Activated CD4-positive, alpha-beta T cell treated with anti-CD3 and anti-CD28 coated beads, Interleukin-2, amount 10 ng/mL, durations not matched to agents 7 days and 5 days (primary cell): Measurements from ENCODE around the gene SYCP2. TPM values are rescaled to one million over a fixed set of nuclear protein-coding genes. Genes with fewer than 3 reads are reported as not detected.

Source experiments
- CTCF ChIA-PET: fragments of 350-600 bp; sonication (Branson Sonifier 250); formaldehyde crosslinking; loops from one replicate; lab custom pipeline; 2021; ENCODE audit warnings: antibody characterized with exemption; lab: Charles Lee
- POLR2A ChIA-PET: fragments of 350-600 bp; sonication (Branson Sonifier 250); formaldehyde crosslinking; loops from one replicate; lab custom pipeline; 2021; ENCODE audit warnings: antibody characterized with exemption; lab: Charles Lee
- DNase-seq: peaks from one replicate; pipeline ENCODE4 v3.0.0-alpha.2; 2020
- H3K27ac Mint-ChIP-seq: one replicate; pipeline ENCODE4 v1.8.0; 2021; ENCODE audit warnings: mild to moderate bottlenecking, moderate library complexity, mixed read lengths
- H3K27me3 Mint-ChIP-seq: one replicate; pipeline ENCODE4 v1.8.0; 2021; ENCODE audit warnings: mixed read lengths
- H3K36me3 Mint-ChIP-seq: one replicate; pipeline ENCODE4 v1.8.0; 2021; ENCODE audit warnings: low read depth, mixed read lengths
- H3K4me1 Mint-ChIP-seq: one replicate; pipeline ENCODE4 v1.8.0; 2021; ENCODE audit warnings: mixed read lengths
- H3K4me3 Mint-ChIP-seq: one replicate; pipeline ENCODE4 v1.8.0; 2021; ENCODE audit warnings: mild to moderate bottlenecking, moderate library complexity, mixed read lengths
- H3K9me3 Mint-ChIP-seq: one replicate; pipeline ENCODE4 v1.8.0; 2021; ENCODE audit warnings: mixed read lengths
- total RNA-seq, 2 experiments: library from RNA; stranded (reverse); gene quantifications; one replicate each; pipeline ENCODE4 v1.2.3, GENCODE V29; 2021

Gene SYCP2
- total RNA-seq, 2 experiments from 2014 or later = 7.6 to 9.1 TPM

DNA sequence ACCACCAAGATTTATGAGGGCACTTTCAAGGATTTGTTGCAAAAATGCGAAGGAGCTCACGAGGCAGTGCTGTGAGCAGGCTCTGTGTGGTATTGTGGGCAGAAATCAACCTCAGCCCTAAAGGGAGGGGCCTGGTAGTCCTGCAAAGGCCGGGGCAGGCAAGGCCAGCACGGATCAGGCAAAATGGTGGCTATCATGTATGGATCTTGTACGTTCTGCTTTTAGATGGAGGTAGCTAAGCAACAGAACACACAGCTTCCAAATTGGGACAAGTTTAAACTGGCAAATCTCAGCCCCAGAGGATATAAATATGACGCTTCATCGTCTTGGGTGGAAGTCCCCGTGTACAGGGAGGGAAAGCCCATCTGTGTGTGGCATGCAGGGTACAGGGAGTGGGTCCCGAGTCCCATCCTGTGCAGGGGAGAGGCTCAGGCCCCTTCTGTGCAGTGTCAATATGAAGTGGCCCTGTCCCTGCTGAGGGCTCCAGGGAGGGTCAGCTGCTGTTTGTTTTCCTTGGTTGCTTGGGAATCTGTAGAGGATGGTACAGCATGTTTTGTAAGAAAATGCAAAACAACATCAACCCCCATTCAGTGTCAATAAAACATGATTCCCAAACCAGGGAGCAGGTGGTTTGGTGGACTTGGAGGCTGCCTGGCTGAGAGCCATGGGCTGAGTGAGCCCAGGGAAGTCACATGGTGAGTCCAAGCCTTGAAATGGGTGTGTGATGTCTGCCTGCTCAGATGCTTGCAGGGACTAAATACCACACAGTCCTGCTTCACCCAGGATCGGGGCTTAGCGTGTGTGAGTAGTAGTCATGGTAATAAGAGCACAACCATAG lies 113.0 kb downstream of the SYCP2 start:
- CTCF ChIA-PET = interaction anchor here (0.6 kb wide), 2 partner anchors 19 kb away, joined by 3 read pairs; no protein-coding TSS in a partner anchor
- no peaks in the 10 kb centered on the region for H3K9me3 Mint-ChIP-seq
- no peaks in the 10 kb centered on the region for H3K4me1 Mint-ChIP-seq
- H3K27me3 Mint-ChIP-seq = no peaks in the 10 kb centered on the region
- H3K27ac Mint-ChIP-seq = no peak overlapping the region
- peak; percentile 3 for DNase-seq
- POLR2A ChIA-PET = no interaction called here
- H3K36me3 Mint-ChIP-seq = no peaks in the 10 kb centered on the region
- no peak overlapping the region for H3K4me3 Mint-ChIP-seq

- Mint-ChIP-seq H3K4me3 (no peak overlapping the region), H3K36me3 (no peaks in the 10 kb centered on the region), H3K9me3 (no peaks in the 10 kb centered on the region), H3K27me3 (no peaks in the 10 kb centered on the region), H3K4me1 (no peaks in the 10 kb centered on the region), H3K27ac (no peak overlapping the region)
- peak; percentile 3 for DNase-seq
- ChIA-PET POLR2A (no interaction called here), CTCF (interaction anchor here (0.6 kb wide), 2 partner anchors 20 kb away, joined by 3 read pairs; no protein-coding TSS in a partner anchor)
Observed at GRCh38 chr20:59819496-59820203, 113.8 kb downstream of the SYCP2 start.

- H3K27me3 Mint-ChIP-seq = no peaks in the 10 kb centered on the region
- ChIA-PET POLR2A (no interaction called here), CTCF (no interaction called here)
- H3K4me3 Mint-ChIP-seq = no peak overlapping the region
- H3K36me3 Mint-ChIP-seq = no peaks in the 10 kb centered on the region
- H3K4me1 Mint-ChIP-seq = no peaks in the 10 kb centered on the region
- DNase-seq = peak; percentile 1
- H3K9me3 Mint-ChIP-seq = no peaks in the 10 kb centered on the region
- H3K27ac Mint-ChIP-seq = no peak overlapping the region
Observed at GRCh38 chr20:59818911-59819310, 114.5 kb downstream of the SYCP2 start.

DNA sequence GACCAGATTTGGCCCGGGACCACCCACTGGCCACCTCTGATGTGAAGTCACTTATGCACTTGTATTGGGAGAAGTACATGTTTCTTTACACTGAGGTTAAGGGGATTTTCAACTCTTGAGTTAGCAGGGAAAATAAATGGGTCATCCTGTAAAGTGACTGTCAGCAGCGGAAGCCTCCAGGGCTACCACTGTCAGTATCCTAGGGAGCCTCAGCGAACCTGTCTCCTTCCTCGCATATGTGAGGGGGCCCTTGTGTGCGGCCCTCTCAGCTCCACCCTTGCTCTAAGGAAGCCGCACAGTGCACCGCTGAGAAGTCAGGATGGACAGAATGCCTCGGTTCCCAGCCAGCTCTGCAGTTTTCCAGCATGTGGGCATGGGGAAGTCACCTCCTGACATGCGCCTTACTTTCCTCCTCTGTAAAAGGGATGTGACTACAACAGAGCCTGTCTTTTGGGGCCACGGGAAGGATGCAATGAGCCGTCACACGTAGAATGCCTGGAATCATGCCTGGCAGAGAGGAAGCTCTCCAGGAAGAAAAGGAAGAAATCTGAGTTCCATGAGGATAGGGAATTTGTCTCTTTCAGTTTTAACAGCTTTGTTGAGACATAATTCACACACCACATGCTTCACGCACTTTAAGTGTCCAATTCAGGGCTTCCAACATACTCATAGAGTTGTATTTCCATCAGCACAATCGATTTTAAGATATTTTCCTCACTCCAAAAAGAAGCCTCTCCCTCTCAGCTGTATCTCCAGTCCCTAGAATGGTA lies 115.4 kb downstream of the SYCP2 start:
- no peak for DNase-seq
- Mint-ChIP-seq H3K9me3 (no peaks in the 10 kb centered on the region), H3K4me3 (no peak overlapping the region), H3K36me3 (no peaks in the 10 kb centered on the region), H3K4me1 (no peaks in the 10 kb centered on the region), H3K27ac (no peak overlapping the region), H3K27me3 (no peaks in the 10 kb centered on the region)
- CTCF ChIA-PET = no interaction called here
- POLR2A ChIA-PET = no interaction called here

DNA sequence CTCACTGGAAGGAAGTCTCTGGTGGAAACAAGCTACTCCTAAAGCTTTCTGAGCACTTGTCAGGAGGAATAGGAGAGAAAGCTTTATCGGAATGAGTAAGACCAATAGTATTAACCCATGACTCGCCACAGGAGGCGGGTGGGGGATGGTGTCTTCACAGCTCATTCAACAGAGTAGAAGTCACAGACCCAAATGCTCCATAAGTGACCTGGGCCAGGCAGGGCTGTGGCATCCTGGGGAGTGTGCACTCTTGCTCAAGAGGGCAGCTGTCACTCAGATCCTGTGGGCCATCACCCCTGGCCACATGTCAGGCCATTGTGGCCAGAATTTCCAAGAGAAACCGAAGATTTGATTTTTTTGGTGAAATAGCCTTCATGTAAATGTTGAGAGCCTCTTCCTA lies 116.0 kb downstream of the SYCP2 start:
- DNase-seq = no peak
- Mint-ChIP-seq H3K27ac (no peak overlapping the region), H3K9me3 (no peaks in the 10 kb centered on the region), H3K36me3 (no peaks in the 10 kb centered on the region), H3K4me3 (no peak overlapping the region), H3K4me1 (no peaks in the 10 kb centered on the region), H3K27me3 (no peaks in the 10 kb centered on the region)
- ChIA-PET POLR2A (no interaction called here), CTCF (no interaction called here)

DNA sequence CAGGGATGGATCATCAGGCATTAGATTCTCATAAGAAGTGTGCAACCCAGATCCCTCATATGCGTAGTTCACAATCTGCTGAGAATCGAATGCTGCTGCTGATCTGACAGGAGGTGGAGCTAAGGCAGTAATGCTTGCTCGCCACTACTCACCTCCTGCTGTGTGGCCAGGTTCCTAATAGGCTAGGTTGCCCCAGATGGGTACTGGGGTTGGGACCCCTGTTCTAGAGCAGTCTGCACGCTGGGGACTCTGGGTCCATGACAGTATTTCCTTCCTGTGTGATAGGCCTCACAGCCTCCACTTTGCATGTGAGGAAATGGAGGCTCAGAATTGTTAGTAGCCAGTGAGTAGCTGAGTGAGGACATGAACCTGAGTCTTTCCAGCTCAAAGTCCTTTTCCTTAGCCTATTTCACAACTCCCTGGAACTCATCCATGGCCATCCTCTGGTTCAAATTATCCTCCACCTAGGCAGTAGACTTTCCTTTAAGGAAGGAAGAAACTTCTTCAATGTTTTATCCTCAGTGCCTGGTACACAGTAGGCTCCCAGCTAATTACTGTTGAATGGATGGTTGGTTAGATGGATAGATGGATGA lies 117.2 kb downstream of the SYCP2 start:
- DNase-seq = no peak
- Mint-ChIP-seq H3K36me3 (no peaks in the 10 kb centered on the region), H3K4me1 (no peaks in the 10 kb centered on the region), H3K27ac (no peak overlapping the region), H3K4me3 (no peak overlapping the region), H3K27me3 (no peaks in the 10 kb centered on the region), H3K9me3 (no peaks in the 10 kb centered on the region)
- ChIA-PET CTCF (no interaction called here), POLR2A (no interaction called here)

DNA sequence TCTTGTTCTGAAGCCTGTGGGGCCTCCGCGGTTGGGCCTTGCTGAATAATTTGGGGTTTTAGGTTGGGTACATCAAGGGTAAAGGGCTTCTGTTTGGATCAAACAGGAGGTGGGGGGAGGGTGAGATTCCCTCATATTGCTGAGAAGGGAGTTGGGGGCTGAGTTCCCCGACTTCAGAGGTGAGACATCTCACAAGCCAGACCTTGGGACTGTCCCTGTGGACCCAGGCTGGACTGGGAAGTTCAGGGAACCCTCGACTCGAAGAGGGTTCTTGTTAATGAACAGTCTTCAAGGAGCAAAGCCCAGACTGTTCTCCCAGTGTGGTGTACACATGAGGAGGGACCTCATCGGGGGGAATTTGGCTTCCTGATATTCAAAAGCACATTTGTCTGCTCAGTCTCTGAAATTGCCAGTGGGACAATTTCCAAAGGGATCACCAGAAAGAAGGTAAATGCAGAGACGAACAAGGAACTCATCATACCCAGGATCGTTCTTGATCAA lies 118.5 kb downstream of the SYCP2 start:
- ChIA-PET POLR2A (no interaction called here), CTCF (interaction anchor here (2.2 kb wide), 1 partner anchor 13 kb away, joined by 4 read pairs; no protein-coding TSS in a partner anchor)
- Mint-ChIP-seq H3K9me3 (no peaks in the 10 kb centered on the region), H3K4me1 (no peaks in the 10 kb centered on the region), H3K27ac (no peak overlapping the region), H3K27me3 (no peaks in the 10 kb centered on the region), H3K4me3 (no peak overlapping the region), H3K36me3 (no peaks in the 10 kb centered on the region)
- DNase-seq = no peak

DNA sequence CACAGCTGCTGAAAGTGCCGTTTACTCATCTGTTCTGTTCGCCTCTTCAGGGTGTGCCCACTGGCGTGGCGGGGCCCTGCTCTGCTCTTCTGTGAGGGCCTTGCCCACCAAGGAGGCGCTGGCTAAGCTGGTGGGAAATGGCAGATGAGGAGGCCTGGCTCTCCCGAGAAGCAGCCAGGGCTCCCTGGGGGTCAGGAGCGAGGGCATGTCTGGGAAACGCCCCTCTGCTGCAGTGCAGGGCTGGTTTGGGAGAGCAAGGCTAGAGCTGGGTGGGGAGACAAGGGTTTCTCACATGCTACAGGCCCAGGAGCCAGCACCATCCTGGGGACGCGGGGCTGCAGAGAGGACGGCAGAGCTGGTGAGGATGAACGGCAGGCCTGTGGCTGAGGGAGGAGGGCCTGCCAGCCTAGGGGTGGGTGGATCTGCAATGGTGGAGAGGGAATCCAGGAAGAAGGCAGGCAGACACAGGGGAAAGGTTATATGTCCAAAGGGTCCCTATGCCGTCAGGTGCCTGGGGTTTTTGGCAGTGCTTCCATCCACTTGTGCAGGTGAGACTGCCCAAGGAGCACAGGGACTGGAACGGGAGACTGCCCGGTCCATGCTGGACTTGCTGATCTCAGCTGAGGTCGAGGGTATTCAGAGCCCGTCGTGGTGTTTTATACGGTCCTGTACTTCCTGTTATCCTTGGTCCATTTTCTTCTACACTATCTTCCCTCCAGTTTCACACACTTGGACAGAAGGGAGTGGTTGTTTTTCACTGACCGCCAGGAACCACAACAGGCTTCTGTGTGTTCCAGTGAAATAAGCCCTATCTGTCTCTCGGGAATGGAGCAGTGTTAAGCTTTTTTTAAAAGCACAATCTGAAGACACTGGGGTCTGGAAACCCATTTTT lies 119.2 kb downstream of the SYCP2 start:
- Mint-ChIP-seq H3K27ac (no peak overlapping the region), H3K4me1 (no peaks in the 10 kb centered on the region), H3K9me3 (no peaks in the 10 kb centered on the region), H3K4me3 (no peak overlapping the region), H3K36me3 (no peaks in the 10 kb centered on the region), H3K27me3 (no peaks in the 10 kb centered on the region)
- ChIA-PET CTCF (interaction anchor here (2.2 kb wide), 1 partner anchor 12 kb away, joined by 4 read pairs; no protein-coding TSS in a partner anchor), POLR2A (no interaction called here)
- no peak for DNase-seq

Other genes with a start within 250 kb of the SYCP2 start
- gene PPP1R3D, start 6.7 kb upstream of the SYCP2 start, total RNA-seq = 1 to 10 TPM; 7.0 to 7.5 TPM
- 10 to 100 TPM; 33.7 to 40.6 TPM for gene FAM217B, start 6.8 kb upstream of the SYCP2 start, total RNA-seq
- gene CDH26, start 24.8 kb upstream of the SYCP2 start, total RNA-seq = under 1 TPM; 0.40 to 0.47 TPM